Subcutaneous adipose tissue (tissue), 4 donors: ENCODE data around the gene SH3TC1. TPM values are rescaled to one million over a fixed set of nuclear protein-coding genes. Genes with fewer than 3 reads are reported as not detected.

Experiments used
- total RNA-seq, 4 donors: library from RNA; depleted of rRNA; stranded (reverse); fragments of >200 nt; gene quantifications; one replicate each; pipeline ENCODE4 v1.1.0, GENCODE V29; 2016
- TF ChIP-seq, protein P1 (sequence below): fragments of 450-650 bp; IDR thresholded peaks from one replicate; pipeline ENCODE4 v1.5.1; 2016; ENCODE audit warnings: low read depth, mild to moderate bottlenecking, control low read depth, antibody characterized with exemption, moderate library complexity

Gene SH3TC1
- total RNA-seq, 4 donors from 2014 or later, result 15.3 to 43.3 (median 31.9) TPM

DNA sequence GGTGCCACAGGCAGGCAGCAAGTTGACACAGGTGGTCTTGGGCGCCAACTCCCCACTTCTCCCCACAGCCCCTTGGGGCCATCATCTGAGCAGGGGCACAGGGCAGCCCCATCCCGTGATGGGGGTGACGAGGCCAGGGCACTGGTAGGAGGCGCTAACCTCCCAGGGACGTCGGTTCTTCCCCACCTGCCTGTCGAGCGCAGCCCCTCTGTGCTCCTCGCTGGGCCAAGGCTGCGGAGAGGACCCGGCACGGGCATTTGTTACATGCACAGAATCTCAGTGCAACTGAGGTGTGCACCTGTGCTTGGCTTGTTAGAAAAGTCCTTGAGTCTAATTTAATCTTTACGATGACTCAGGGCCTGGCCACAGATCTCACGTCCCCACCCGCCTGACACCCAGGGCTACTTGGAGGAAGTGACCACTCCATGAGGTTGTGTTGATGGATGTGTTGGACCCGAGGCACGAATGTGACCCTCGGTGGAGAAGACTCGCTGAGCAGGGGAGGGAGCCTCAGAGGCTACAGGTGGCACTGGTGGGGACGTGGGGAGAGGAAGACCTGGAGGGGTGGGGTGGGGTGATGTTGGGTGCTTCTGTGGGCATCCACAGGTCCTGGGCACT, 3.1 kb upstream of the SH3TC1 start:
- TF ChIP-seq, protein P1, sequence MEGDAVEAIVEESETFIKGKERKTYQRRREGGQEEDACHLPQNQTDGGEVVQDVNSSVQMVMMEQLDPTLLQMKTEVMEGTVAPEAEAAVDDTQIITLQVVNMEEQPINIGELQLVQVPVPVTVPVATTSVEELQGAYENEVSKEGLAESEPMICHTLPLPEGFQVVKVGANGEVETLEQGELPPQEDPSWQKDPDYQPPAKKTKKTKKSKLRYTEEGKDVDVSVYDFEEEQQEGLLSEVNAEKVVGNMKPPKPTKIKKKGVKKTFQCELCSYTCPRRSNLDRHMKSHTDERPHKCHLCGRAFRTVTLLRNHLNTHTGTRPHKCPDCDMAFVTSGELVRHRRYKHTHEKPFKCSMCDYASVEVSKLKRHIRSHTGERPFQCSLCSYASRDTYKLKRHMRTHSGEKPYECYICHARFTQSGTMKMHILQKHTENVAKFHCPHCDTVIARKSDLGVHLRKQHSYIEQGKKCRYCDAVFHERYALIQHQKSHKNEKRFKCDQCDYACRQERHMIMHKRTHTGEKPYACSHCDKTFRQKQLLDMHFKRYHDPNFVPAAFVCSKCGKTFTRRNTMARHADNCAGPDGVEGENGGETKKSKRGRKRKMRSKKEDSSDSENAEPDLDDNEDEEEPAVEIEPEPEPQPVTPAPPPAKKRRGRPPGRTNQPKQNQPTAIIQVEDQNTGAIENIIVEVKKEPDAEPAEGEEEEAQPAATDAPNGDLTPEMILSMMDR, result no peak

DNA sequence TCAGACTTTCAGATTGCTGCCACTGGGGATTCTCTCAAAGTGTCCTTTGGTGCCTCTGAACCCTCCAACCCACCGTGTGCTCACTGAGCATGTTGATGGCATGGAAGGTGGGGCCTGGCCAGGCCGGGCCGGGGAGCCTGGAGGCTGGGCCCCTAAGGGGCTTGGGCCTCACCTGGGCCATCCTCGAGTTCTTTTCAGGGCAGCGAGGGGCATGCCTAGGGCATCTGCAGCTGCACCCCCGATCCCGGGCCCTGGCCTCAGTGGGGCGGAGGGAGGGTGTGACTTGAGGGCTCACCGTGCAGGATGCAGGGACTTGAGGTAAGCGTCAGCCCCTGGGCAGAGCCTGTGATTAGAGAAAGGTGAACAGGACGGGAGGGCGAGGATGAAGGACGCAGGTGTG, 1.6 kb upstream of the SH3TC1 start:
- TF ChIP-seq, protein P1, result no peak

DNA sequence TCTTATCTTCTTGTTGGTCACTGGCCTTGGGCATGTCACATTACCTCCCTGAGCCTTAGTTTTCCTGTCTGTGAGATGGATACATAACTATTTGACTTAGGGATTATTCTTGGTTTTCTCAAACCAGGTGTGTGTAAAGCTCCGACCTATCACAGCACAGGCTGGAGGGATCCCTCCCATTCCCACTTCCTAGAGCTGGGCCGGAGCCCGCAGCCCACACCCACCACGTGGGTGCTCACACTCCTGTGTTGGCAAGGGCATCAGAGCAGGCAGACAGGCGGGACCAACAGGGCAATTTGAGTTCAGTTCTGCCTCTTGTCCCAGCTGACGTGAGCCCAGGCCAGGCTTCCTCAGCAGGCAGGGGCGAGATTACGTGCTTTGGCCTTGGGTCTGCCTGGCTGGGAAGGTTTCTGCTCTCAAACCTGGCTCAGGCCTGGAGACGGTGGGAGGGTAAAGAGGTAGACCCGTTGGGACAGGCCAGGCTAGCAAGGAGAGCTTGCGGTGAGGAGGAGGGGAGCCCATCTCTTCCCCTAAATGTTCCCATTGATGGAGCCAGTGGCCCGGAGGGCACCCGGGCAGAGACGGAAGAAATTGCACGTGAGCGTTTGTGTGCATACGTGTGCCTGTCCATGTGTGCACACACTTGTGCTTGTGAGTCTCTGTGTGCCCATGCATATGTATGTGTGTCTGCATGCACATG, 734 bp upstream of the SH3TC1 start:
- TF ChIP-seq, protein P1, result no peak

DNA sequence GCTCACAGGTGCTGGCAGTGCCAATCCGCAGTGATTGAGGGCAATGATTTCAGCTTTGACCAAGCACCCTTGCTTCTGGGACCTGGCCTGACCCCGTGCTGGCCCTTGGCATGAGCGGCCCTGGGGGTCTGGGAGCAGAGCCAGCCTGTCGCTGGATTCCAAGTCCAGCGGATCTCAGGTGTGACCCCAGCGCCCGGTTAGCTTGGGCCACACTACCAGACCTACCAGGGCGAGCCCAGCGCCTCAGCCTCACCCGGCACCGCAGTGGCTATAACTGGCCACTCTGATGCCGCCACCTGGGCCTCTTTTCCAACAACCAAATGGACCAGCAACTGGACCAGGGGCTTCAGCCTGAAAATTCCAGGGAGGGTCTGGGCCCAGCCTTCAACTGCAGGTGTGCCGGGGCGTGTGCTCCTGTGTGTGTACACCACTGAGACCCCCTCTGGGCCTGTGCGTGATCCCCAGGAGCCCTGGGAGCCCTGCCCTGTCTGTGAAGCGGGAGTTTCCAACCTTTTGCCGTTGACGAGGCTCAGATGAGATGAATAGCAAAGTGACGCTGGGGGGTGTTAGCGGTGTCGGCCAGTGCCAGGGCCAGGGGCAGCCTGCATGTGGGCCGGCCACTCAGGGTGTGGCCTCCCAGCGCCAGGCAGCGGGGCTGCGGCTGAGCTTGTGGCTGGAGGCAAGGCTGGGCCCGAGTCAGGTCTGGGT, 658 bp downstream of the SH3TC1 start:
- TF ChIP-seq, protein P1, result no peak

DNA sequence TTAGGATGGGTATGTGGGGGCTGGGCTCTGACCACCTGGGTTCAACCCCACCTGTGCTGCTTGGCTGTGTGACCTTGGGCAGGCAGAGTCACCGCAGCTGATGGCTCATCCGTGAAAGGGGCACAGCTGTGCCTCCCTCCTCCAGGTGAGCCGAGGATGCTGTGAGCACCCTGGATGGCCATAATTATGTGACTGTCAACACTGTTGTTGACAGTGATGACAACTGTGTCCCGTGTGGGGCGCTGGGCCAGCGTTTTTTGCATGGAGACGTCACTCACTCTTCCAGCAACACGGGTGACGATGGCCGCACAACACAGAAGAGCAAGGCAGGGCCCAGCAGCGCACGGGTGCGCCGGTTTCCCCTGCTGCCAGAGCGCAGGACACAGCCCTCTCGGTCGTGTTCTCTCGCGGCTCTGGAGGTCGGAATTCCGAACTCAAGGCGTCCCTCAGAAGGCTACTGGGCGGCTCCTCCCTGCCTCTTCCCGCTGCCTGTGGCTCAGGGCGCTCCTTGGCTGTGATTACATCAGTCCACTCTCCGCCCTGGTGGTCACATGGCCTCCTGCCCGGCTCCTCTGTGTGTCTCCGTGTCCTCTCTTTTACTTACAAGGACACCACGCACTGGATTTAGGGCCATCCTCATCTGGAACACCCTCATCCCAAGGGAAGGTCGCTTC, 1.3 kb downstream of the SH3TC1 start:
- TF ChIP-seq, protein P1, result no peak

DNA sequence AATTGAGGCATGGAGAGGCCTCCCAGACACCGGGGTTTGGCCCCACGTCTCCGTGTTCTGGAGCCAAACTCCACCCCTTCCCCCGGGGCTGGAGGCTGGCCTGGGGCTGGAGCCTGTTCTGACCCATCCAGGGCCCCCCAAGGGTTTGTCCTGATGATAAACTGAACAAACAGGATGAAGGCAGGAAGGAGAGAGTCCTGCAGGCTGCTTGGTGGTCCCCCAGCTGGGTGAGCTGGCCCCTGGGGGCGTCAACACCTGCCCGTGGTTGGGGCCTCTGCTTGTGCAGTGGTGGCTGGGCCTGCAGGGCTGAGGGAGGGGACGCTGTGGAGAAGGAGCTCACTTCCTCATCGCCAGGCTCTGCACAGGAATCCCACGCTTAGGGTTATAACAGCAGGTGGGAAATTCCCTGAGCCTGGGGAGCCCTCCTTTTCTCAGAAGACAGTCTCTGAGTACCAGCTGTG, 2.3 kb downstream of the SH3TC1 start:
- TF ChIP-seq, protein P1, result no peak
